Body of pancreas (tissue), 4 donors: Measurements from ENCODE around the gene AHCYL2. TPM values are rescaled to one million over a fixed set of nuclear protein-coding genes. Genes with fewer than 3 reads are reported as not detected.

Experiments
- ATAC-seq: fragments of 150-250 bp; one replicate; pipeline ENCODE4 v1.9.1; 2016
- DNase-seq, 4 donors: peaks; one replicate each; pipeline ENCODE4 v3.0.0-alpha.2; 2019
- H3K27ac ChIP-seq, 4 donors: fragments of 200-600 bp; sonication (generic); 1 replicate in 3 of 4; 2 replicates in 1 of 4; pipeline versions ENCODE4 v1.5.1 to v1.6.1; 2016 to 2019; ENCODE audit warnings: mild to moderate bottlenecking in 1 of 4, mixed read lengths in 1 of 4, moderate library complexity in 1 of 4
- H3K27me3 ChIP-seq, 2 donors: fragments of 200-600 bp; sonication (generic); one replicate each; pipeline ENCODE4 v1.6.0; 2016; ENCODE audit warnings: mild to moderate bottlenecking in 1 of 2
- H3K36me3 ChIP-seq, 2 donors: fragments of 200-600 bp; sonication (generic); replicated peaks in 1 of 2; 2 replicates each; pipeline ENCODE4 v1.5.1; 2016; ENCODE audit warnings: low read depth in 2 of 2; ENCODE audit not compliant: insufficient read depth in 1 of 2
- H3K4me1 ChIP-seq: fragments of 200-600 bp; sonication (generic); one replicate; pipeline ENCODE4 v1.6.0; 2016
- H3K4me3 ChIP-seq, 2 donors: fragments of 200-600 bp; sonication (generic); 1 replicate in 1 of 2; 2 replicates in 1 of 2; pipeline ENCODE4 v1.5.1; 2016 to 2019
- H3K9me3 ChIP-seq, 3 donors: fragments of 200-600 bp; sonication (generic); 1 replicate in 2 of 3; 2 replicates in 1 of 3; pipeline ENCODE4 v1.5.1; 2016
- CTCF ChIP-seq, 7 experiments: fragments of 450-650 bp in 4 of 7; fragments of 200-600 bp in 3 of 7; sonication (generic) in 3 of 7; IDR thresholded peaks; one replicate each; pipeline ENCODE4 v1.5.1; 2016 to 2019; ENCODE audit warnings: antibody characterized with exemption in 7 of 7
- POLR2A ChIP-seq, 3 donors: fragments of 450-650 bp; IDR thresholded peaks; one replicate each; pipeline ENCODE4 v1.6.1; 2016; ENCODE audit warnings: antibody characterized with exemption in 3 of 3, mild to moderate bottlenecking in 2 of 3
- WGBS, 2 donors: methylation state at CpG; one replicate each; pipeline ENCODE4 v1.1.5; 2017; 5-methylcytosine and 5-hydroxymethylcytosine counted together
- intact Hi-C: fragments of 100-400 bp; cut with DNase I; formaldehyde crosslinking; loops from one replicate; pipeline ENCODE4 v1.15.1; 2023
- total RNA-seq, 2 donors: library from RNA; depleted of rRNA; stranded (reverse); fragments of >200 nt; gene quantifications; one replicate each; pipeline ENCODE4 v1.1.0, GENCODE V29; 2016

The AHCYL2 gene
- total RNA-seq, 2 donors from 2014 or later: 9.3 to 51.4 TPM

GRCh38 chr7:129222064-129222463 is 2.8 kb upstream of the AHCYL2 start:
- no peaks in the 10 kb centered on the region for H3K36me3 ChIP-seq

GRCh38 chr7:129225206-129225930 is 538 bp downstream of the AHCYL2 start:
- Histone ChIP-seq H3K4me3 (peak overlapping the region; percentile 49 to 87), H3K27ac (peak overlapping the region; percentile 68 to 99 (median 94)), H3K4me1 (peaks cover 41% of the 10 kb centered on the region), H3K9me3 (no peaks in the 10 kb centered on the region), H3K36me3 (no peaks in the 10 kb centered on the region), H3K27me3 (no peaks in the 10 kb centered on the region)
- peak; percentile 52 to 65 (median 58) for DNase-seq
- intact Hi-C loops: no loop called here
- peak in 1 of 3 donors; percentile 7 for TF ChIP-seq POLR2A (IDR thresholded peaks at IDR 0.05)
- no peak for TF ChIP-seq CTCF (IDR thresholded peaks at IDR 0.05)
- ATAC-seq: peak; percentile 38
- 0% methylated on average over 12 to 53 of the region's 60 CpGs for WGBS, 2 donors

More at GRCh38 chr7:129222064-129222463, 2.8 kb upstream of the AHCYL2 start:
- Histone ChIP-seq H3K27me3 (no peaks in the 10 kb centered on the region), H3K27ac (no peak overlapping the region), H3K4me1 (peaks cover 17% of the 10 kb centered on the region), H3K4me3 (no peak overlapping the region), H3K9me3 (no peaks in the 10 kb centered on the region)
- no peak for DNase-seq
- 40 to 50% methylated on average over 4 of the region's 4 CpGs for WGBS, 2 donors
- no peak for ATAC-seq
- intact Hi-C loops: no loop called here
- TF ChIP-seq CTCF (IDR thresholded peaks at IDR 0.05): no peak
- no peak for TF ChIP-seq POLR2A (IDR thresholded peaks at IDR 0.05)

- Histone ChIP-seq H3K27ac (peak overlapping the region in 3 of 4 donors; percentile 92 to 99 (median 96)), H3K36me3 (no peaks in the 10 kb centered on the region), H3K4me1 (peaks cover 41% of the 10 kb centered on the region), H3K27me3 (no peaks in the 10 kb centered on the region), H3K9me3 (no peaks in the 10 kb centered on the region), H3K4me3 (peak overlapping the region; percentile 49 to 87)
- DNase-seq (peak in 1 of 4 donors; percentile 16), ATAC-seq (no peak)
- 11 to 12% methylated on average over 11 of the region's 11 CpGs for WGBS, 2 donors
- TF ChIP-seq CTCF (IDR thresholded peaks at IDR 0.05) (no peak), POLR2A (IDR thresholded peaks at IDR 0.05) (no peak)
- intact Hi-C loops: no loop called here
Observed at GRCh38 chr7:129225931-129226572, 1.2 kb downstream of the AHCYL2 start.

- H3K27ac ChIP-seq: peak overlapping the region in 3 of 4 donors; percentile 36 to 67 (median 62)
- H3K27me3 ChIP-seq: no peaks in the 10 kb centered on the region
- no peak overlapping the region for H3K4me3 ChIP-seq
- H3K9me3 ChIP-seq: no peaks in the 10 kb centered on the region
- peaks cover 41% of the 10 kb centered on the region for H3K4me1 ChIP-seq
- H3K36me3 ChIP-seq: no peaks in the 10 kb centered on the region
- peak in 2 of 4 donors; percentile 45 to 63 for DNase-seq
- no peak for TF ChIP-seq POLR2A (IDR thresholded peaks at IDR 0.05)
- TF ChIP-seq CTCF (IDR thresholded peaks at IDR 0.05): no peak
- 18 to 31% methylated on average over 4 of the region's 4 CpGs for WGBS, 2 donors
- intact Hi-C loops: no loop called here
- no peak for ATAC-seq
Observed at GRCh38 chr7:129227646-129228578, 3.1 kb downstream of the AHCYL2 start.
